Body of pancreas (tissue), 4 donors: ENCODE results near the gene ADAMTS17. TPM values are rescaled to one million over a fixed set of nuclear protein-coding genes. Genes with fewer than 3 reads are reported as not detected.

Experiments used
- ATAC-seq: fragments of 150-250 bp; one replicate; pipeline ENCODE4 v1.9.1; 2016
- DNase-seq, 4 donors: peaks; one replicate each; pipeline ENCODE4 v3.0.0-alpha.2; 2019
- H3K27ac ChIP-seq, 4 donors: fragments of 200-600 bp; sonication (generic); 1 replicate in 3 of 4; 2 replicates in 1 of 4; pipeline versions ENCODE4 v1.5.1 to v1.6.1; 2016 to 2019; ENCODE audit warnings: mild to moderate bottlenecking in 1 of 4, mixed read lengths in 1 of 4, moderate library complexity in 1 of 4
- H3K27me3 ChIP-seq, 2 donors: fragments of 200-600 bp; sonication (generic); one replicate each; pipeline ENCODE4 v1.6.0; 2016; ENCODE audit warnings: mild to moderate bottlenecking in 1 of 2
- H3K36me3 ChIP-seq, 2 donors: fragments of 200-600 bp; sonication (generic); replicated peaks in 1 of 2; 2 replicates each; pipeline ENCODE4 v1.5.1; 2016; ENCODE audit warnings: low read depth in 2 of 2; ENCODE audit not compliant: insufficient read depth in 1 of 2
- H3K4me1 ChIP-seq: fragments of 200-600 bp; sonication (generic); one replicate; pipeline ENCODE4 v1.6.0; 2016
- H3K4me3 ChIP-seq, 2 donors: fragments of 200-600 bp; sonication (generic); 1 replicate in 1 of 2; 2 replicates in 1 of 2; pipeline ENCODE4 v1.5.1; 2016 to 2019
- H3K9me3 ChIP-seq, 3 donors: fragments of 200-600 bp; sonication (generic); 1 replicate in 2 of 3; 2 replicates in 1 of 3; pipeline ENCODE4 v1.5.1; 2016
- POLR2A ChIP-seq, 3 donors: fragments of 450-650 bp; IDR thresholded peaks; one replicate each; pipeline ENCODE4 v1.6.1; 2016; ENCODE audit warnings: antibody characterized with exemption in 3 of 3, mild to moderate bottlenecking in 2 of 3
- WGBS, 2 donors: methylation state at CpG; one replicate each; pipeline ENCODE4 v1.1.5; 2017; 5-methylcytosine and 5-hydroxymethylcytosine counted together
- intact Hi-C: fragments of 100-400 bp; cut with DNase I; formaldehyde crosslinking; loops from one replicate; pipeline ENCODE4 v1.15.1; 2023
- total RNA-seq, 2 donors: library from RNA; depleted of rRNA; stranded (reverse); fragments of >200 nt; gene quantifications; one replicate each; pipeline ENCODE4 v1.1.0, GENCODE V29; 2016
- TF ChIP-seq, protein P1 (sequence below), 7 experiments: fragments of 450-650 bp in 4 of 7; fragments of 200-600 bp in 3 of 7; sonication (generic) in 3 of 7; IDR thresholded peaks; one replicate each; pipeline ENCODE4 v1.5.1; 2016 to 2019; ENCODE audit warnings: antibody characterized with exemption in 7 of 7

The ADAMTS17 gene
- total RNA-seq, 2 donors from 2014 or later: 24.6 to 26.0 TPM

DNA sequence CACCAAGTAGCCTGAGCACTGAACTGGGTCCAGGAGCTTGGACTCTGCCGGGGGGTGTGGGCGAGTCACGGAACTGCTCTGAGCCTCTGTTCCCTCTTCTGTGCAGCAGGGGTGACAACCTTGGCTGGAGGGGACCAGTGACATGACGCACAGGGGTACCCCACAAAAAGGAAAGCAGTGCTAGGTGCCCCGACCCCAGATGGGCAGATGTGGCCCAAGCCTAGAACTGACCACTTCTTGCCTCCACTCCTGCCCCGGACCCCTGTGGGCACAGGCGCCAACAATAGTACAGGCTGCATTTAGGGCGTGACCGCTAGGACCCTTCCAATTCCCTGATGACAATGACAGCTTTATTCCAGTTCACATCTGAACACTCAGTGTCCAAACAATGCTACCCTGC lies 352.7 kb downstream of the ADAMTS17 start:
- H3K9me3 ChIP-seq: no peaks in the 10 kb centered on the region
- ATAC-seq: no peak
- intact Hi-C loops: no loop called here

DNA sequence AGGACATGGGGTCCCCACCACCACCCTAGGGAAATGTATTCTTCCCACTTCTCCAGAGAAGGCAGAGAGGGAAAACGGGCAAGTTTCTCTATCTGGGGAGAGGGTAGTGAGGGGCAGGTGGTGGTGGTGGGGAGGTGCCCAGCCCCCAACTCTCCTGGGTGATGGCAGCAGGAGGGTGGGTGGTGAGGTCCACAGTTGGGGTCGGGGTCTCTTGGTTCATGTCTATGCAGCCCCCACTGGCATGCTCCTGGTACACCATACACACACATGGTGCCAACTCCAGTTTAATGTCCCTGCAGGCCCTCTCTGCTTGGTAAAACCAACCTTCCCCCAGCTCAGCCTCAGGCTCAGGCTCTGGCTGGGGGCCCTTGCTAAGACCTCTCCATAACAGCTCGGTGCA lies 354.1 kb downstream of the ADAMTS17 start:
- DNase-seq: no peak
- Histone ChIP-seq H3K4me1 (peaks cover 9% of the 10 kb centered on the region), H3K9me3 (no peaks in the 10 kb centered on the region), H3K36me3 (no peaks in the 10 kb centered on the region), H3K4me3 (no peak overlapping the region), H3K27ac (no peak overlapping the region), H3K27me3 (no peaks in the 10 kb centered on the region)
- no peak for ATAC-seq
- WGBS, 2 donors: 92 to 96% methylated on average over 2 to 3 of the region's 3 CpGs
- TF ChIP-seq, protein P1, sequence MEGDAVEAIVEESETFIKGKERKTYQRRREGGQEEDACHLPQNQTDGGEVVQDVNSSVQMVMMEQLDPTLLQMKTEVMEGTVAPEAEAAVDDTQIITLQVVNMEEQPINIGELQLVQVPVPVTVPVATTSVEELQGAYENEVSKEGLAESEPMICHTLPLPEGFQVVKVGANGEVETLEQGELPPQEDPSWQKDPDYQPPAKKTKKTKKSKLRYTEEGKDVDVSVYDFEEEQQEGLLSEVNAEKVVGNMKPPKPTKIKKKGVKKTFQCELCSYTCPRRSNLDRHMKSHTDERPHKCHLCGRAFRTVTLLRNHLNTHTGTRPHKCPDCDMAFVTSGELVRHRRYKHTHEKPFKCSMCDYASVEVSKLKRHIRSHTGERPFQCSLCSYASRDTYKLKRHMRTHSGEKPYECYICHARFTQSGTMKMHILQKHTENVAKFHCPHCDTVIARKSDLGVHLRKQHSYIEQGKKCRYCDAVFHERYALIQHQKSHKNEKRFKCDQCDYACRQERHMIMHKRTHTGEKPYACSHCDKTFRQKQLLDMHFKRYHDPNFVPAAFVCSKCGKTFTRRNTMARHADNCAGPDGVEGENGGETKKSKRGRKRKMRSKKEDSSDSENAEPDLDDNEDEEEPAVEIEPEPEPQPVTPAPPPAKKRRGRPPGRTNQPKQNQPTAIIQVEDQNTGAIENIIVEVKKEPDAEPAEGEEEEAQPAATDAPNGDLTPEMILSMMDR (IDR thresholded peaks at IDR 0.05): no peak
- TF ChIP-seq POLR2A (IDR thresholded peaks at IDR 0.05): no peak
- intact Hi-C loops: no loop called here

More for the DNA sequence above, 352.7 kb downstream of the ADAMTS17 start:
- H3K36me3 ChIP-seq: no peaks in the 10 kb centered on the region
- TF ChIP-seq POLR2A (IDR thresholded peaks at IDR 0.05): no peak
- TF ChIP-seq, protein P1 (IDR thresholded peaks at IDR 0.05): no peak
- WGBS, 2 donors: 75 to 93% methylated on average over 2 to 9 of the region's 9 CpGs
- H3K4me1 ChIP-seq: peaks cover 9% of the 10 kb centered on the region
- no peak overlapping the region for H3K4me3 ChIP-seq
- no peak for DNase-seq
- H3K27ac ChIP-seq: no peak overlapping the region
- H3K27me3 ChIP-seq: no peaks in the 10 kb centered on the region

DNA sequence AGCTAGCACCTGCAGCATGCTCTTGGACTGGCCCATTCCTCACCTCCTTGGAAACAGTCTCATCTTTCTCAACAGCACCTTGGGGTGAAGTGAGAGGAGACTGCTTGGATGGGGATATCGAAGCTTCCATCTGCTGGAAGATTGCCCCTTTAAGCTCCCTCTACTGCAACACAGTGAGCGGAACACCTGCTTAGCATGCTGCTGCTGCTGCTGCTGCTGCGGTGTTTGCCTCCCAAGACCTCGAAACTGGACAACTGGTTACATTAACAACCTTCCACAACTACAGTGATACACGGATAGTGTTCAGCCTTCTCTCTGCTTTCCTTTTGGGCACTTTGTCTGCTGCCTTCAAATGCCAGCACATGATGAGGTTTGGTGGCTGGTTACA lies 354.7 kb downstream of the ADAMTS17 start:
- peaks cover 9% of the 10 kb centered on the region for H3K4me1 ChIP-seq
- no peaks in the 10 kb centered on the region for H3K36me3 ChIP-seq
- H3K27ac ChIP-seq: peak overlapping the region in 1 of 4 donors; percentile 15
- DNase-seq (no peak), ATAC-seq (peak; percentile 9)
- 75 to 87% methylated on average over 1 to 5 of the region's 5 CpGs for WGBS, 2 donors
- no peak for TF ChIP-seq POLR2A (IDR thresholded peaks at IDR 0.05)
- TF ChIP-seq, protein P1 (IDR thresholded peaks at IDR 0.05): no peak
- H3K9me3 ChIP-seq: no peaks in the 10 kb centered on the region
- H3K27me3 ChIP-seq: no peaks in the 10 kb centered on the region
- no peak overlapping the region for H3K4me3 ChIP-seq
- intact Hi-C loops: no loop called here

DNA sequence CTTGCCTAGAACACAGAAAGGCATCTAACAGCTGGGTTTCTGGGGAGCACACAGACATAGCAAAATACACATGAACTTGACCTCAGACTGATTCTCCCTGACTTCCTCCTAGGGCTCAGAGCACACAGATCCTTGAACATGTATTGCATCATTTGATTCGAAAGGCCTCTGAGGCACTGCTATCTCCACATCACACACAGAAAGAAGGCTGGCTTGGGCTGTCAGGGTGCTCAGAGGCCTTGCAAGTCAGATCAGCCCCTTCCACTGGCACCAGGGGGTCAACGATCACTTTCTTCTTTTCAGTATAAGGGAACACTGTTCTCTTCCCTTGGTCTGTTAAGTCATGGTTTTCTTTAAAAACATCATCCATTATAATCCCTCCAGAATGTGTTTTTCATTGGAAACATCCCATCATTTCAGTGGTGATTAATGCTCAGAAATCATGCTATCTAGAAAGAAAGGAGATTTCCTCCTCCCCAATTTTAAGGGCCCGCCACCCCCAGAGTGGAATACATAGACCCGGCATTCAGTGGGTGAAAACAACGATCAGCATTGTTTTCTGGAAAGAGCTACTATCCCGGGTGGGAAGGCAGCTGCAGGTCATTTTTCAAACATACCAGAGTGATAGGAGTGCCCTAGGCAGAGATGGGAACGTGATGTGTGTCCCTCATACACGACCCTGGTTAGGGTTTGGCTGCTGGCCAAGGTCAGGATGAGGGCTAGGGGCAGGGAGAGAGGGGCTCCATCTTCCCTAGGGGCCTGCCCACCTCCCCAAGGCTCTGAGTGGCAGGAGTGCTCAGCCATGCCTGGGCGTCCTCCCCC lies 355.3 kb downstream of the ADAMTS17 start:
- DNase-seq: no peak
- intact Hi-C loops: no loop called here
- no peak overlapping the region for H3K4me3 ChIP-seq
- H3K36me3 ChIP-seq: no peaks in the 10 kb centered on the region
- H3K9me3 ChIP-seq: no peaks in the 10 kb centered on the region
- 42 to 63% methylated on average over 8 to 9 of the region's 9 CpGs for WGBS, 2 donors
- H3K27ac ChIP-seq: peak overlapping the region in 1 of 4 donors; percentile 15
- no peaks in the 10 kb centered on the region for H3K27me3 ChIP-seq
- ATAC-seq: peak; percentile 9
- peaks cover 9% of the 10 kb centered on the region for H3K4me1 ChIP-seq
- no peak for TF ChIP-seq POLR2A (IDR thresholded peaks at IDR 0.05)
- TF ChIP-seq, protein P1 (IDR thresholded peaks at IDR 0.05): no peak

DNA sequence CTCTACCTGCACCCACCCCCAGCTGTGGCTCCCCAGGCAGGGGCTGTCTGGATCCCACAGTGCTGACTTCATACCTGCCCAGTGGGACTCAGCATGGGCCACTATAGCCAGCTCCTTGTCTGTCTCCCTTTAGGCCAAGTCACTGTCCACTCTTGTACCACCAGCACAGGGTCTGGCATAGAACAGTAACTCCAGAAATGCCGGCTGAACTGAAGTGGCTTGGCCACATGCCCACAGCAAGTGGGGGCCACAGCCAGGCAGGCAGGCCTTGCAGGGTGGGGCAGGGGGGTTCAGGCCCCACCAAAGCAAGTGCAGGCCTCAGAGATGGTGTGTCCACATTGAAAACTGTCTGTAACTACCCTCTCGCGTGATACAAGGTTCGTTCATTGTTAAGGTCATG lies 355.9 kb downstream of the ADAMTS17 start:
- DNase-seq: no peak
- peaks cover 14% of the 10 kb centered on the region for H3K4me1 ChIP-seq

More for the DNA sequence above, 355.9 kb downstream of the ADAMTS17 start:
- TF ChIP-seq, protein P1 (IDR thresholded peaks at IDR 0.05): no peak
- no peak for TF ChIP-seq POLR2A (IDR thresholded peaks at IDR 0.05)
- Histone ChIP-seq H3K27ac (peak overlapping the region in 1 of 4 donors; percentile 15), H3K4me3 (no peak overlapping the region), H3K36me3 (no peaks in the 10 kb centered on the region), H3K9me3 (no peaks in the 10 kb centered on the region), H3K27me3 (no peaks in the 10 kb centered on the region)
- WGBS, 2 donors: 88 to 100% methylated on average over 1 to 4 of the region's 4 CpGs
- ATAC-seq: no peak
- intact Hi-C loops: no loop called here
